Keratinocyte (primary cell): ENCODE measurements around the gene CFAP43.
"Not testable (repeated sequence)": the region's sequence is repeated elsewhere in the genome, so short reads cannot be mapped to it uniquely, and the experiment has no call there.

Source experiments
- CTCF ChIP-seq, 3 experiments: IDR thresholded peaks in 1 of 3; conservative IDR thresholded peaks in 1 of 3; optimal IDR thresholded peaks in 1 of 3; 2 replicates in 2 of 3; 3 replicates in 1 of 3; pipeline versions ENCODE3 to v1.5.1; 2011; ENCODE audit warnings: low read length in 3 of 3, mild to moderate bottlenecking in 3 of 3, moderate library complexity in 2 of 3, control low read depth in 1 of 3, inconsistent platforms in 1 of 3; ENCODE audit not compliant: insufficient read depth in 2 of 3; ENCODE audit errors: extremely low read depth in 1 of 3
- EZH2 ChIP-seq: IDR thresholded peaks from one replicate; pipeline ENCODE4 v1.6.1; 2012; ENCODE audit warnings: inconsistent platforms, mild to moderate bottlenecking, low read length, moderate library complexity

GRCh38 chr10:104174136-104174535 lies 58.0 kb downstream of the CFAP43 start:
- TF ChIP-seq CTCF (optimal IDR thresholded peaks at IDR 0.05 in 1 of 3, IDR thresholded peaks at IDR 0.05 in 1 of 3, conservative IDR thresholded peaks at IDR 0.05 in 1 of 3; ENCODE audit: extremely low read depth in 1 of 3, insufficient read depth in 2 of 3, low read length in 3 of 3); EZH2: not testable (repeated sequence)
